DND-41 (cell line): ENCODE data around the gene KLHL6.

Experiments
- CTCF ChIP-seq: IDR thresholded peaks from 2 replicates; pipeline ENCODE4 v1.5.1; 2012; ENCODE audit warnings: borderline replicate concordance, low read length, moderate library complexity, mild to moderate bottlenecking; ENCODE audit not compliant: poor library complexity, severe bottlenecking; ENCODE audit errors: extremely low read depth
- EZH2 ChIP-seq: IDR thresholded peaks from 3 replicates; pipeline ENCODE4 v1.6.1; 2012; ENCODE audit warnings: borderline replicate concordance, low read depth, mild to moderate bottlenecking, moderate library complexity, low read length, inconsistent platforms; ENCODE audit not compliant: severe bottlenecking

GRCh38 chr3:183442994-183443393 lies 112.5 kb downstream of the KLHL6 start:
- TF ChIP-seq CTCF, result no peak
- no peak for TF ChIP-seq EZH2
